Right forelimb (tissue), 1 donor: ENCODE results near the gene TSPO.

Experiments
- DNase-seq: peaks from one replicate; pipeline ENCODE4 v3.0.0-alpha.2; 2018

Gene TSPO

DNA sequence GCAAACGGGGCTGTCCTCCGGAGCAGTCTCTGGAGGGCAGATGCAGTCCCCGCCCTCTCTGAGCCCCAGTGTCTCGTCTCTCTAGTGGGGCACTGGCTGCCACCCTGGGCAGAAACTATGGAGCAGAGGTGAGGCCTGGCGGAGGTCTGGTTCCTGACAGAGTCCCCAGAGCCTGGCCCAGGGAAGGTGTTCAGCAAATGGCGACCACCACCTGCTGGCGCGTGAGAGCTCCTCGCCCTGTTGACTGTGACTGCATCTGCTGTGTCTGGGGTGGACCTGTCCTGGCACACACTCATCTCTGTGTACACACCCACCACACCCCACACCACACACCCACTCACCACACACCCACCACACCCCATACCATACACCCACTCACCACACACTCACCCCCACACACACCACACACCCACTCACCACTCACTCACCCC is 53.9 kb downstream of the TSPO start:
- no peak for DNase-seq

DNA sequence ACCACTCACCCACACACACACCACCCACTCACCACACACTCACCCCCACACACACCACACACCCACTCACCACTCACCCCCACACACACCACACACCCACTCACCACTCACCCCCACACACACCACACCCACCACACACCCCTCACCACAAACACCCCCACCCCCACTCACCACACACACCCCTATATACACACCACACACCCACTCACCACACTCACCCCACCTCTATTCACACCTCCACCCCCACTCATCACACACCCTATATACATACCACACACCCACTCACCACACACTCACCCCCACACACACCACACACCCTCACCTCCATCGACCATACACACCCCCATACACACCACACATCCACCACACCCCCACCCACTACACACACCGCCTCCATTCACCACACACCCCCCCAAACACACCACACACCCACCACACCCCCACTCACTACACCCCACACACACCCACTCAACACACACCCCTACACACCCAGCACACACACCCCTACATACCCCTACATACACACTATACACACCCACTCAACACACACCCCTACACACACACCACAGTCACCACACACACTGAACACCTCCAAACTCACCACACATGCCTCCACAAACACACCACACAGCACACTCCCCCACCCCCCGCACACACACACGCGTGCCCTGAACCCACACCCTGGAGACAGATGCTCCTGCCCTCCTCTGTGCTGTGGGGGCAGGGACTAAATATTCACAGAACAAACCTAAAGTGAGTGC is 54.6 kb downstream of the TSPO start:
- no peak for DNase-seq

- DNase-seq = no peak
Observed at GRCh38 chr22:43206509-43207161, 55.3 kb downstream of the TSPO start.

DNA sequence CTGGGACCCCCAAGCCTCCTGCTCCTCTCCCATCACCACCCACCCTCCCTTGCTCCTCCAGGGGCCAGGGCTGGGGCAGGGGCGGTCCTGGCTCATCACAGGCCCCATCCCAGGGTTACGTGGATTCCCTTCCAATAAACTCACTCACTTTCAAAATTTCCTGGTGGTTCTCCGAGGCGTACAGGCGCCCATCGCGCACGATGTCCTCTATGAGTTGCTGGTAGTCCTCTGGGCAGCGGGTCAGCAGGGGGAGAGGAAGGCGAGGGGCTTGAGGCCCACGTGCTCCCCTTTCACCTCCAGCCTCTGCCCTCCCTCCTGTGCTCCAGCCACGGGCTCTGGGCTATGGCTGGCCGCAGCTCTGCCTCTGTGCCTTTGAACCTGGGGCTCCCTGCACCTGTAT is 56.0 kb downstream of the TSPO start:
- no peak for DNase-seq

DNA sequence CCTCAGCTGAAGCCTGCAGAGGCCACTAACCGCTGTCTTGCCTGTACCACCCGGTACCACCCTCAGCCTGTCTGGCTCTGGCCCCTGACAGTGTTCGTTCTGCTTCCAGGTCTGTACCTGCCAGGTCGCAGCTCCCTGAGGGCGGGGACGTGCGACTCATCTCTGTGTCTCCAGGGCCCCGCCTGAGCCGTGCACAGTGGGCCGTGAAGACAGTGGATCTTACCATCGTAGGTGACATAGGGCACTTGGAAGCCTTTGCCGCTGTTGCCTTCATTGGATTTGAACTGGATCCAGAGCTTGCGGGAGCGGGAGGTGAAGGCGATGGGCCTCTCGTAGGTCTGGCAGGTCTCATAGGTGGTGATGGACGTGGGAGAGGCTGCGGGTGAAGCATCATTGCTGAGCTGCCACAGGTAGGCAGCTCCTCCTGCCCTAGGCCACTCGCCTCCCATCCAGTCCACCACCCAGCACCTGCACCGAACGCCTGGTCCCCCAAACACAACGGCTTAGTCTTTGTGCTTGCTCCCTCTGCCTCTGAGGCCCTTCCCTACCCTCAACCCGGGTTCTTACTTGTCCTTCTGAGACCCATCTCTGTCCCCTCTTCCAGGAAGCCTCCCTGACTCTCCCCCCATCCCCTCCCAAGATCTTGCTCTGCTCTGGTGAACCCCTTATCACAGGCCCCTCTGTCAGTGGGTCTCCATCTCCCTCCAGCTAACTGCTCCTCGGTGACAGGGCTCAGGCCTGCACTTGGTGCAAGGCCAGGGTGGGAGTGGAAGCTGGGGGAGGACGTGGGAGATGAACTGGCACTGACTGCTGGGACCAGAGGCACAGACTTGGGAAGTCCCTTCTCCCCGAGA is 56.7 kb downstream of the TSPO start:
- DNase-seq = no peak

GRCh38 chr22:43208703-43209522 is 57.6 kb downstream of the TSPO start:
- no peak for DNase-seq

GRCh38 chr22:43209523-43209890 is 58.1 kb downstream of the TSPO start:
- no peak for DNase-seq

GRCh38 chr22:43209971-43210370 is 58.6 kb downstream of the TSPO start:
- no peak for DNase-seq

- no peak for DNase-seq
Observed at GRCh38 chr22:43210631-43211515, 59.5 kb downstream of the TSPO start.

DNA sequence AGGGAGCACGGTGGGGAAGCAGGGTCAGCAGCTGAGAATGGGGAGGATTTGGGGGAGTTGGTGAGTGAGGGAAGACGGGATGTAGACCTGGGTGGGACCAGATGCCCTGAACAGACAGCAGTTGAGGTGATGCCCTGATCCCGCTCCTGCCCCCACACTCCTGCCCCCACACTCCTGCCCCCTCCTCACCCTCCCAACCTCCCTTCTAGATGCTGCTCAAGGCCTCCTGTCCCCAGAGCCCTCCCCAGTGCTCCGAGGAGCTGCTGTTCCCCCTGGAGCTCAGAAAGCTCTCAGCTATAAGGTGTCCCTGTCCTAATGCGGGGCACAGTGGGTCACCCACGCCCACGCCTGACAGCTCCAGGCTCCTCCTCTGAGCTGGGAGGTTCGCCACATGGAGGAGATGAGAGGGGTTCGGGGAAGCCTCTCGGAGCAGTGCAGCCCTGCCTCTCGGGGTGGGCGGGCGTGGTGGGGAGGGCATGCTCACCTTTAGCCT is 60.6 kb downstream of the TSPO start:
- DNase-seq = no peak

- DNase-seq = no peak
Observed at GRCh38 chr22:43212434-43212952, 61.1 kb downstream of the TSPO start.
